Heart left ventricle (tissue), 16 donors: Measurements from ENCODE around the gene ABR. TPM values are rescaled to one million over a fixed set of nuclear protein-coding genes. Genes with fewer than 3 reads are reported as not detected.
A peak's percentile ranks its signal among the peaks of the same experiment; 100 is the strongest.

Source experiments
- ATAC-seq, 4 donors: fragments of 200-7000 bp; cut with Tn5 transposase; one replicate each; pipeline ENCODE4 v1.9.1; 2020 to 2022; ENCODE audit warnings: moderate library complexity in 4 of 4, mild to moderate bottlenecking in 3 of 4, moderate number of reproducible peaks in 1 of 4
- DNase-seq, 5 donors: peaks; one replicate each; pipeline ENCODE4 v3.0.0-alpha.2; 2020
- H3K27ac ChIP-seq, 12 donors: fragments of 200-600 bp; sonication (generic) in 4 of 12; one replicate each; pipeline versions ENCODE4 v1.5.0 to v1.8.0; 2016 to 2022; ENCODE audit warnings: mild to moderate bottlenecking in 2 of 12
- H3K27me3 ChIP-seq, 9 donors: fragments of 200-600 bp; sonication (generic) in 2 of 9; one replicate each; pipeline versions ENCODE4 v1.5.1 to v1.8.0; 2016 to 2022; ENCODE audit warnings: mild to moderate bottlenecking in 3 of 9
- H3K36me3 ChIP-seq, 9 donors: fragments of 200-600 bp; sonication (generic) in 2 of 9; one replicate each; pipeline versions ENCODE4 v1.5.0 to v1.8.0; 2018 to 2022; ENCODE audit warnings: mild to moderate bottlenecking in 2 of 9
- H3K4me1 ChIP-seq, 12 donors: fragments of 200-600 bp; sonication (generic) in 4 of 12; one replicate each; pipeline versions ENCODE4 v1.5.0 to v1.8.0; 2016 to 2022; ENCODE audit warnings: mild to moderate bottlenecking in 3 of 12
- H3K4me3 ChIP-seq, 12 donors: fragments of 200-600 bp; sonication (generic) in 4 of 12; one replicate each; pipeline versions ENCODE4 v1.5.0 to v1.8.0; 2017 to 2022; ENCODE audit warnings: mild to moderate bottlenecking in 9 of 12, moderate library complexity in 4 of 12
- H3K9me3 ChIP-seq, 12 donors: fragments of 200-600 bp; sonication (generic) in 4 of 12; one replicate each; pipeline versions ENCODE4 v1.5.0 to v1.8.0; 2016 to 2022; ENCODE audit warnings: mild to moderate bottlenecking in 1 of 12
- POLR2A ChIP-seq, 2 donors: fragments of 450-650 bp; IDR thresholded peaks; one replicate each; pipeline ENCODE4 v1.6.1; 2017; ENCODE audit warnings: antibody characterized with exemption in 2 of 2, mild to moderate bottlenecking in 2 of 2, moderate library complexity in 2 of 2
- WGBS, 4 donors: extraction: QIAGEN DNeasy Blood & Tissue Kit in 2 of 4; methylation state at CpG; one replicate each; pipeline versions ENCODE4 v1.1.5 to v1.1.7; 2013 to 2018; 5-methylcytosine and 5-hydroxymethylcytosine counted together
- intact Hi-C, 10 donors: fragments of 100-400 bp; cut with DNase I; formaldehyde crosslinking; loops; one replicate each; pipeline versions ENCODE4 v1.11.1 to v1.14.2; 2022
- polyA plus RNA-seq, 2 donors: library from polyadenylated mRNA; stranded (reverse); fragments of 200-250 nt; gene quantifications; one replicate each; pipeline ENCODE4 v1.2.3, GENCODE V29; 2013
- total RNA-seq, 9 donors: library from RNA; depleted of rRNA in 2 of 9; stranded (reverse); fragments of >200 nt in 2 of 9; fragmentation: NEBNext Ultra II Directional in 3 of 9; extraction: Animal tissue kit (Norgen Biotek cat#: 25700) in 3 of 9; gene quantifications; one replicate each; pipeline versions ENCODE4 v1.1.0 to v1.2.4, GENCODE V29; 2016 to 2023
- TF ChIP-seq, protein P1 (sequence below), 12 donors: fragments of 200-600 bp; sonication (generic) in 4 of 12; IDR thresholded peaks; one replicate each; pipeline versions ENCODE4 v1.5.0 to v1.8.0; 2018 to 2022; ENCODE audit warnings: antibody characterized with exemption in 12 of 12, mild to moderate bottlenecking in 5 of 12
- donor health status: ischemic (EF 13 %, LVEDD 7.1; RV severe dilation, severe dysfunction).
- donor health status: healthy with polysubstance abuse.
- donor health status: DM: no; HTN: yes; CAD: no.
- donor health status: DM: no; HTN: no; CAD: no.
- donor health status: ischemic (EF 25% LVEDD 6.9; RV normal size, moderate dysfunction).
- donor health status: ischemic (EF 25% LVEDD 5.7; RV mildly dilated, moderate dysfunction).
- donor health status: healthy.
- donor health status: DM: yes; HTN: yes; CAD: no.
- donor health status: ischemic (EF 35%, LVEDD 5.7; RV mildly dilated, moderate dysfunction).
- donor health status: nonischemic (EF 11% LVEDD 7.7; RV severe dilation, severe dysfunction).
- donor health status: DM: yes; HTN: yes; CAD: no.
- donor health status: PGD.
- donor health status: ischemic (EF 29% LVEDD 5.4; RV normal size, mild dysfunction).
- donor health status: nonischemic (EF 23%, LVEDD 6.1; RV moderate dilation, normal function).

The ABR gene
- total and polyA plus RNA-seq, 11 donors: 64.5 to 171 (median 149) TPM

DNA sequence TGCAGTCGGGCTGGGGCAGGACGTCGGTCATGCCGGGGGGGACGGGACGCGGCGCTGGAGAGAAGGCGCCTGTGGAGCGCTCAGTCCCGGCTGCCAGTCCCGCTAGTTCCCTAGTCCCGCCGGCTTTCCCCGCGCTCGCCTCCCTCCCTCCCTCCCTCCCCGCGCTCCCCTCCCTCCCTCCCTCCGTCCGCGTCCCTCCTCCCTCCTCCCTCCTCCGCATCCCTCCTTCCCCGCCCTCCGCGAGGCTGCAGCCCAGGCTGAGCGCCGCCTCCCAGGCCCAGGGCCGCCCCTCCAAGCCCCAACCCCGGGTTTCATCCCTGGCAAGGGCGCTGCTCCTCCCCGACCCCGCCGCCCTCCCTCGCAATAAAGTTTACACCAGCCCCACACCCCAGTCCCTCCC lies 148.1 kb downstream of the ABR start:
- Histone ChIP-seq H3K4me3 (peak overlapping the region; percentile 14 to 69 (median 56)), H3K4me1 (peaks cover 6 to 78% (median 46%) of the 10 kb centered on the region in 12 donors), H3K27ac (peak overlapping the region in 10 of 12 donors; percentile 62 to 88 (median 76)), H3K27me3 (no peaks in the 10 kb centered on the region), H3K9me3 (no peaks in the 10 kb centered on the region), H3K36me3 (peaks cover 0 to 37% (median 12%) of the 10 kb centered on the region in 9 donors)
- ATAC-seq (peak; percentile 37 to 71 (median 56)), DNase-seq (peak; percentile 83 to 85 (median 83))
- intact Hi-C loops: no loop called here
- TF ChIP-seq, protein P1, sequence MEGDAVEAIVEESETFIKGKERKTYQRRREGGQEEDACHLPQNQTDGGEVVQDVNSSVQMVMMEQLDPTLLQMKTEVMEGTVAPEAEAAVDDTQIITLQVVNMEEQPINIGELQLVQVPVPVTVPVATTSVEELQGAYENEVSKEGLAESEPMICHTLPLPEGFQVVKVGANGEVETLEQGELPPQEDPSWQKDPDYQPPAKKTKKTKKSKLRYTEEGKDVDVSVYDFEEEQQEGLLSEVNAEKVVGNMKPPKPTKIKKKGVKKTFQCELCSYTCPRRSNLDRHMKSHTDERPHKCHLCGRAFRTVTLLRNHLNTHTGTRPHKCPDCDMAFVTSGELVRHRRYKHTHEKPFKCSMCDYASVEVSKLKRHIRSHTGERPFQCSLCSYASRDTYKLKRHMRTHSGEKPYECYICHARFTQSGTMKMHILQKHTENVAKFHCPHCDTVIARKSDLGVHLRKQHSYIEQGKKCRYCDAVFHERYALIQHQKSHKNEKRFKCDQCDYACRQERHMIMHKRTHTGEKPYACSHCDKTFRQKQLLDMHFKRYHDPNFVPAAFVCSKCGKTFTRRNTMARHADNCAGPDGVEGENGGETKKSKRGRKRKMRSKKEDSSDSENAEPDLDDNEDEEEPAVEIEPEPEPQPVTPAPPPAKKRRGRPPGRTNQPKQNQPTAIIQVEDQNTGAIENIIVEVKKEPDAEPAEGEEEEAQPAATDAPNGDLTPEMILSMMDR (IDR thresholded peaks at IDR 0.05): no peak
- no peak for TF ChIP-seq POLR2A (IDR thresholded peaks at IDR 0.05)
- 22 to 28% (median 26%) methylated on average over 18 to 29 of the region's 35 CpGs for WGBS, 4 donors

DNA sequence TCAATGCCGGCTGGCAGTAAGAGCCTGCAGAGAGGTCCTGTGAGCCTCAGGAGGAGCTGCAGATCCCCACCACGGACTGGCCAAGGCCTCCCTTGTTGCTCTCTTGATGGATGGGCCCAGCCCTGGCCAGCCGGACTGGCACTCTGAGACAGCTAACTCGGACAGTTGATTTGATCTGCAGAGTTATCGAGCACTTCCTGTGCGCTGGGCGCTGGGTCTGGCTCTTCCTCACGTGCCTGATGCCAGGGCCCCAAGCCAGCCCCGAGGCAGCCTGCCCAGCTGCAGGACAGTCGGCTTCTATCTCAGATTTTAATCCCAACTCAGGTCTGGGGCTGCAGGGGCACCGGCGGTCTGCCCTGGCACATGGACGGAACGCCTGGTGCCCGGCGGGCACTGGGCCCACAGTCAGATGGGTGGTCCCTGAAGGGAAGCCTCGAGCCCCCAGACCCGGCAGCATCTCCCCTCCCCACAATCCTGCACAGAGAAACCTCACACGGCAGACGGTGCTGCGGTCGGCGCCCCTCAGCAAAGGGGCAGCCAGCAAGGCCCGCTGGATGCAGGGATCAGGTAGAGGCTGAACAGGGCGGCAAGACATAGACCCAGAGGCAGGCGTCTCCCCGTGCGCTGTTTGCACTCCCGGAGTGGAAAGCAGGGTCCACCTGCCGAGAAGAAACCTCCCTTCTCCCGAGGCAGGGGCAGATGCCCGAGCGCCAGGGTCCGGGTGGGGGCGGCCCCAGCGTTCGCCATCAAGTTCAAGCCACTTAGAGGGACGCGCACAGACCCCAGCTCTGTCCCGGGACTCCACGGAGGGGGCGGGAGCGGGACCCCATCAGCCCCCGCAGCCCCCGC lies 148.9 kb downstream of the ABR start:
- H3K9me3 ChIP-seq: no peaks in the 10 kb centered on the region
- no peak for TF ChIP-seq POLR2A (IDR thresholded peaks at IDR 0.05)
- TF ChIP-seq, protein P1 (IDR thresholded peaks at IDR 0.05): no peak
- peak overlapping the region in 11 of 12 donors; percentile 54 to 88 (median 75) for H3K27ac ChIP-seq
- 39 to 50% (median 44%) methylated on average over 14 to 45 of the region's 45 CpGs for WGBS, 4 donors
- peak in 1 of 5 donors; percentile 65 for DNase-seq
- H3K36me3 ChIP-seq: peaks cover 0 to 45% (median 18%) of the 10 kb centered on the region in 9 donors
- intact Hi-C loops: no loop called here
- no peaks in the 10 kb centered on the region for H3K27me3 ChIP-seq
- ATAC-seq: peak; percentile 4 to 18 (median 15)
- peaks cover 6 to 78% (median 49%) of the 10 kb centered on the region in 12 donors for H3K4me1 ChIP-seq
- peak overlapping the region; percentile 14 to 69 (median 56) for H3K4me3 ChIP-seq

DNA sequence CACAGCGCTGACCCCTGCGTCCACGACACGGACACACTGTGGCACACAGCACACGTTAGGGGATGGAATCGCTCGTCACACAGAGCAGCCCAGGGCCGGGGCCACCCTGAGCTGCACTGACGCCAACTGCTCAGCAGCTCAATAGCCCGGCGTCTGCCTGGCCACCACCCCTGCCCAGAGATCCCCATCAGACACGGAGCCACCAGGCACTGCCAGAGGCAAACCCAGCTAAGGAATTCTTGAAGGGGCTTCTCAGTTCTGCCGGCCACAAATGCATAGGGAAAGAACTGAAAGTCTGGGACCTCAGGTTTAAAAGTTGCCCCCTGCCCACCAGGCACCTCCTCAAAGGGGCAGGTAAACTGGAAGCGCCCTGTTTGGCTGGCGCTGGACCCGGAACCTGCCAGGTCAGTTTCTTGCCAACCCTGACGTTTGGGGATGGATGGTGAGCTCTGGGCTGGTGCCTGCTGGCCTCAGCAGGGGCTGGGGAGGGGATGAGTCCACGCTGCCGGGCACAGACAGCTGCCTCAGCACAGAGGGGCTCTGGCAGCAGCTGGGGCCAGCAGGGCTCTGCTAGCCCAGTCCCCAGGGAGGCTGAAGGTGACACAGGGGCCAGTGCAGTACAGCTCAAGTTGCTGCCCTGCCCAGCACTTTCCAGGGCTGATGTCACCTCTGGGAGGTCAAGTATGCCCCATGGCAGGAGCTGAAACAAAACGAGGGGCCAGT lies 149.7 kb downstream of the ABR start:
- Histone ChIP-seq H3K4me1 (peaks cover 6 to 79% (median 50%) of the 10 kb centered on the region in 12 donors), H3K27ac (peak overlapping the region in 11 of 12 donors; percentile 54 to 88 (median 75)), H3K9me3 (no peaks in the 10 kb centered on the region), H3K36me3 (peaks cover 0 to 49% (median 22%) of the 10 kb centered on the region in 9 donors), H3K4me3 (peak overlapping the region in 9 of 12 donors; percentile 43 to 69 (median 57)), H3K27me3 (no peaks in the 10 kb centered on the region)
- intact Hi-C loops: no loop called here
- ATAC-seq (peak; percentile 13 to 31 (median 16)), DNase-seq (peak in 1 of 5 donors; percentile 45)
- WGBS, 4 donors: 48 to 61% (median 59%) methylated on average over 14 to 20 of the region's 20 CpGs
- no peak for TF ChIP-seq POLR2A (IDR thresholded peaks at IDR 0.05)
- TF ChIP-seq, protein P1 (IDR thresholded peaks at IDR 0.05): no peak
